GM12875 (cell line): ENCODE measurements around the gene IL1RAPL2.

ENCODE experiments used
- H3K4me3 ChIP-seq: one replicate; pipeline ENCODE4 v1.5.1; 2011; ENCODE audit warnings: low read depth, low read length, control low read depth
- CTCF ChIP-seq: IDR thresholded peaks from 2 replicates; pipeline ENCODE4 v1.5.1; 2011; ENCODE audit warnings: low read depth, mild to moderate bottlenecking, control low read depth, inconsistent platforms, low read length, moderate library complexity, borderline replicate concordance; ENCODE audit not compliant: insufficient read depth

Gene IL1RAPL2

GRCh38 chrX:105753411-105753810 is 1187.4 kb downstream of the IL1RAPL2 start:
- no peak for TF ChIP-seq CTCF
- H3K4me3 ChIP-seq: no peak overlapping the region

- no peak overlapping the region for H3K4me3 ChIP-seq
- no peak for TF ChIP-seq CTCF
Observed at GRCh38 chrX:105754286-105754964, 1188.4 kb downstream of the IL1RAPL2 start.

- no peak for TF ChIP-seq CTCF
- no peak overlapping the region for H3K4me3 ChIP-seq
Observed at GRCh38 chrX:105755109-105755508, 1189.1 kb downstream of the IL1RAPL2 start.

GRCh38 chrX:105758754-105759153 is 1192.8 kb downstream of the IL1RAPL2 start:
- H3K4me3 ChIP-seq: no peak overlapping the region
- no peak for TF ChIP-seq CTCF

GRCh38 chrX:105759598-105759997 is 1193.6 kb downstream of the IL1RAPL2 start:
- TF ChIP-seq CTCF: no peak

GRCh38 chrX:105765691-105766090 is 1199.7 kb downstream of the IL1RAPL2 start:
- no peak overlapping the region for H3K4me3 ChIP-seq
- no peak for TF ChIP-seq CTCF

More at GRCh38 chrX:105759598-105759997, 1193.6 kb downstream of the IL1RAPL2 start:
- no peak overlapping the region for H3K4me3 ChIP-seq

- H3K4me3 ChIP-seq: no peak overlapping the region
- no peak for TF ChIP-seq CTCF
Observed at GRCh38 chrX:105773801-105774200, 1207.8 kb downstream of the IL1RAPL2 start.
